Epithelial cell of esophagus (primary cell): ENCODE data around the gene MTHFD1L.

Source experiments
- DNase-seq: peaks from one replicate; pipeline ENCODE4 v3.0.0; 2010; ENCODE audit warnings: low read depth
- H3K4me3 ChIP-seq: 2 replicates; pipeline ENCODE4 v1.5.1; 2011; ENCODE audit warnings: mild to moderate bottlenecking, low read length, control low read depth
- TF ChIP-seq, protein P1 (sequence below): IDR thresholded peaks from 2 replicates; pipeline ENCODE4 v1.5.1; 2011; ENCODE audit warnings: low read depth, mild to moderate bottlenecking, low read length, control low read depth, inconsistent platforms; ENCODE audit not compliant: insufficient read depth; ENCODE audit errors: missing control alignments

The MTHFD1L gene

DNA sequence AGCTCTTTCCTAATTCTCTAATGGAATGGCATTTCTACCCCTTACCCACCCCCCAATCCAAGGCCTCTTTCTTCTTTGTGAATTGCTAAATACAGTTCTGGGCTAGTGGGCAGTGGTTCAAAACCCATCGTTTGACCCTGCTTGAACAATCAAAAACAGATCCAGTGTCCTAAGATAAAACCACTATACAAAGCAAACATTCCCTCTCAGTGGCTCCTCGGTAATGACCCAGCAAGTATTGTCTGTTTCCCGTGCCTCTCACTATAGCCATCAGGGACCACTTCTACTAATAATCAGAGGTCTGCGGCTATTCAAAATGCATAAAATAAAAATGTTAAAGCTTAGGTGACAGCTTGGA lies 230.7 kb downstream of the MTHFD1L start:
- TF ChIP-seq, protein P1, sequence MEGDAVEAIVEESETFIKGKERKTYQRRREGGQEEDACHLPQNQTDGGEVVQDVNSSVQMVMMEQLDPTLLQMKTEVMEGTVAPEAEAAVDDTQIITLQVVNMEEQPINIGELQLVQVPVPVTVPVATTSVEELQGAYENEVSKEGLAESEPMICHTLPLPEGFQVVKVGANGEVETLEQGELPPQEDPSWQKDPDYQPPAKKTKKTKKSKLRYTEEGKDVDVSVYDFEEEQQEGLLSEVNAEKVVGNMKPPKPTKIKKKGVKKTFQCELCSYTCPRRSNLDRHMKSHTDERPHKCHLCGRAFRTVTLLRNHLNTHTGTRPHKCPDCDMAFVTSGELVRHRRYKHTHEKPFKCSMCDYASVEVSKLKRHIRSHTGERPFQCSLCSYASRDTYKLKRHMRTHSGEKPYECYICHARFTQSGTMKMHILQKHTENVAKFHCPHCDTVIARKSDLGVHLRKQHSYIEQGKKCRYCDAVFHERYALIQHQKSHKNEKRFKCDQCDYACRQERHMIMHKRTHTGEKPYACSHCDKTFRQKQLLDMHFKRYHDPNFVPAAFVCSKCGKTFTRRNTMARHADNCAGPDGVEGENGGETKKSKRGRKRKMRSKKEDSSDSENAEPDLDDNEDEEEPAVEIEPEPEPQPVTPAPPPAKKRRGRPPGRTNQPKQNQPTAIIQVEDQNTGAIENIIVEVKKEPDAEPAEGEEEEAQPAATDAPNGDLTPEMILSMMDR, result no peak
- no peak for DNase-seq

DNA sequence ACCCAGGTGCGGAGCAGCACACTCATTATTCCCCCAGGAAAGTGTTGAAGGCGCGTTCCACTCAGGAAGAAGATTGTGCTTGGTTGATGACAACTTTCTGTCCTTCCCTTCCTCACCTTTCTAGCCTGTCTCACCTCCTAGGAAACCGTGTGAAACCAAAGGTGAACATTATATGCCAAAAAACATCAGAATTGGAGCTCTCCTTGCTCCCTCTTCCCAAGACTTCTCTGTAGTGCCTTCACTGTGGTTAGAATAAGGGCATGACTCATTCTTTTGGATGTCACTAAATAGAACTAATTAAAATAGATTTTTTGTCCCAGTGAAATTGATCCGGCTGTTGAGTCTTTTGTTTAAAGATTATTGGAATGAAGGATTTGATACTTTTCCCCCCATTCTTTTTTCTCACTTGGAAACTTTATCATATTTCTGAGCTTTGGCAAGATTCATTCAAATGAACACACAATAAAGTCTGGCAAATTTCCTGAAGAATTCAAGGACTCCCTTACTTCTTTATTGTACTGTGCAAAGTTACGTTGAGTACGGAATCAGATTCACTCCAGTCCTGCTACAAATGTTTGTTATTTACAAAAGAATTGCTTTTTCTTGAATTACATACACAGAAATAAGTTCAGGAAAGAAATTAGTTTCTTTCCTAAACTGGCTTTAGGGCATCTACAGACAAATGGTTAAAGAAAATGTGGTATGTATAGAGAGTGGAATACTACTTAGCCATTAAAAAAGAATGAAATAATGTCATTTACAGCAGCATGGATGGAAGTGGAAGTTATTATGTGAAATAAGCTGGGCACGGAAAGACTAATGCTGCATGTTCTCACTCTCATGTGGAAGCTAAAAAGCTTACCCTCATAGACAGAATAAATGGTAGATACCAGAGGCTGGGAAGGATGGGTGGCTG lies 231.4 kb downstream of the MTHFD1L start:
- H3K4me3 ChIP-seq, result no peak overlapping the region
- no peak for DNase-seq
- TF ChIP-seq, protein P1, result no peak

More for the DNA sequence above, 230.7 kb downstream of the MTHFD1L start:
- no peak overlapping the region for H3K4me3 ChIP-seq

DNA sequence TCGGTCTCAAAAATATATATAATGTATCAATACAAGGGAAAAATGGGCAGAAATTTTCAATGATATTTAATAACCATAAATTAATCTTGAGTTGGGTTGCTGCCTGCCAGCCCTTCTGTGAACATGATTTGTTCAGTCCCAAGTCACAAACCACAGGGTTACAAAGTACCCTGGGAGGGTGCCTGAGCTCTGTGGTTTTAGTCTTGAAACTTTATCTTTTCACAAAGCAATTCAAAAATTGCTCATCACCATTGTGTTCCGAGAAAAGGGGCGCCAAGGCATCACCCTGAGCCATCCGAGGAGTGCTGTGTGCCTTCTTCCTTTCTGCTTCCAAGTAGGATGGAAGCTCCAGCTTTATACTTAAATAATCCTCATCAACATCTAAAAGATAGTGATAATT lies 232.7 kb downstream of the MTHFD1L start:
- no peak overlapping the region for H3K4me3 ChIP-seq
- DNase-seq, result no peak
- TF ChIP-seq, protein P1, result no peak

DNA sequence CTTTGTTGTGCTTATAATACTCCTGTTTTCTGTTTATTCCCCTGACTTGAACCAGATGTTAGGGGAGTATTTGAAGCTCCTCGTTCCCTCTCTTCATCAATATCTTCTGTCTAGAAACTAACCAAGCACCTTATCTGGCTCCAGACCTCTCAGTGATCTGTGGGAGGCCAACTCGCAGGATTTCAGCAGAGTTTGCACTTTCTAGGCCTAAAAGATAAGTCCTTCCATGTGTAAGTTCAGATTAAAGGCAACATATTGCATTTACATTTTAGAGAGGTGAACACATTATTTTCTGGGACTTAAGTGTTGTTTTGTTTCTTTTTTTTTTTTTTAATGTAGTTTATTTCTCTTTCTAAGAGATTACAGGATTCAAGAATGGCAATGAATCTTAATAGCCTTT lies 234.8 kb downstream of the MTHFD1L start:
- TF ChIP-seq, protein P1, result no peak
- H3K4me3 ChIP-seq, result no peak overlapping the region
- no peak for DNase-seq

DNA sequence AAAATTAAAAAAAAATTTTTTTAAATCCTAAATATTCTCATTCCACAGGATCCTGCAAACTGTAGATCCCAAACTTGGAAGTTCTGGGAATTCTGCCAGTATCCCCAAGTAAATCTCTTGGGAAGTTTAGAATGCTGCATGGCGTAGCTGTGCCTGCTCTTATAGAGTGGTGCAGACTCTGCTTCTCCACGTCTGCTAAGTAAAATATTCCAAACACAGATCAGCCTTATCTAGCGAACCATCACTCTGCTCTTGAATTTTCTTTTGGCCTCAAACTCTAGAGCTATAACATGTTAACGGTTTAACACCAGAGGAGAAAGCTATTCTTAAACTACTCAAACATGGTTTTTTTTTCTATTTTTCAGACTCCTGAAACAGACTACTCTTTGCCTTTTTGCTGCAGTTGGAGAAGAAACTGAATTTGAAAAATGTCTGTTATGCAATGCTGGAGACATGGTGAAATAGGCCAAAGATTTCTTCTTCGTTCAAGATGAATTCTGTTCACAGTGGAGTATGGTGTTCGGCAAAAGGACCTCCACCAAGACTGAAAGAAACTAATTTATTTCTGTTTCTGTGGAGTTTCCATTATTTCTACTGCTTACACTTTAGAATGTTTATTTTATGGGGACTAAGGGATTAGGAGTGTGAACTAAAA lies 235.8 kb downstream of the MTHFD1L start:
- DNase-seq, result no peak
- TF ChIP-seq, protein P1, result no peak
- H3K4me3 ChIP-seq, result no peak overlapping the region

DNA sequence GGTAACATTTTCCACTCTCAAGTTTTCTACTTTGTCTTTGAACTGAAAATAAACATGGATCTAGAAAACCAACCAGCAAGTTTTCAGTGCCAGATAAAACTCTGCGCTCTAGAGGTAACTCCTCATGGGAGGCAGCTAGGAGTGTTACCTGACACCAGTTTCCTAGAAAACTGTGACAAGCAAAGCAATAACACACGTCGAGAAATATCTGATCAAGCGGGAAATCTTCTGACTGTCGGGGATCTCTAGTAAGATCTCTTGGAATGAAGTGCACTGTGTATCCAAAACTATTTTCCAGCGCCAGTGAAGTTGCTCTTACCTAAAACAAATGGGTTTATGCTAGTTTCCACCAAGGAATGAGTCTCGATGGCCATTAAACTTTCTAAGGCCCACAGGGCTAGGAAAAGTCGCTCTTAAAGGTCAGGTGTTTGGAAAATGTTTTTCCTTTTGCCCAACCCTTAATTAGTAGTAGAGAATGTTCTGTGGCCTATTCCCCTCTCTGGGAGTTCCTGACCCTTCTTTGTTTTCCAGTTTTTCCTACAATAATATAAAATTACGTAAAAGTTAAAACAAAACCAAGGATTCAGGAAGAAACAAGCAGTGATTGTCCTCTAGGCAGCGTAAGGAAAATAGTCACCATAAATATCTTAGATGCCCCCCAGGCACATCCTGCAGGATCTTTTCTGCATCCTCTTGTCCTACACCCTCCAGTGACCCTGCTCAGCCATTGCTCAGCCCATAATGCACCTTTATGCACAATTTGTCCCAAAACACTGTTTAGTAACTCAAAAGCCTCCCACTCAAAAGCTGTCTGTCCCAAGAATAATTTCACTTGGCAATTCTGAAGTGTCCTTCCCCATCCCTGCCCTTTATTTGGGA lies 236.6 kb downstream of the MTHFD1L start:
- TF ChIP-seq, protein P1, result no peak
- H3K4me3 ChIP-seq, result no peak overlapping the region
- no peak for DNase-seq
